Measurements from ENCODE around the gene SNX7.

GRCh38 chr1:98754176-98754575, 92.7 kb downstream of the SNX7 start:
- TF ChIP-seq CTCF (IDR thresholded peaks at IDR 0.05; ENCODE audit: extremely low read depth in 1 of 2, insufficient read depth in 1 of 2, low read depth in 1 of 2, low read length in 2 of 2) (no peak), POLR2A (IDR thresholded peaks at IDR 0.05; ENCODE audit: low read depth, low read length) (no peak), MAX (IDR thresholded peaks at IDR 0.05; ENCODE audit: insufficient read depth, insufficient read length) (no peak), JUN (IDR thresholded peaks at IDR 0.05; ENCODE audit: borderline replicate concordance, insufficient read depth, insufficient read length, low read depth) (no peak), GATA2 (IDR thresholded peaks at IDR 0.05; ENCODE audit: insufficient read depth, insufficient read length, low read depth, low read length) (no peak), POLR2AphosphoS5 (IDR thresholded peaks at IDR 0.05; ENCODE audit: insufficient read depth, low read depth, low read length) (no peak), EZH2 (IDR thresholded peaks at IDR 0.05; ENCODE audit: borderline replicate concordance, low read depth, low read length, severe bottlenecking) (no peak), MYC (IDR thresholded peaks at IDR 0.05; ENCODE audit: low read depth, low read length) (no peak), FOS (IDR thresholded peaks at IDR 0.05; ENCODE audit: borderline replicate concordance, insufficient read depth, low read length) (no peak)
